ACHN (cell line): ENCODE results near the gene FKBP1B.
A peak's percentile ranks its signal among the peaks of the same experiment; 100 is the strongest.
"Not testable (repeated sequence)": the region's sequence is repeated elsewhere in the genome, so short reads cannot be mapped to it uniquely, and the experiment has no call there.

Experiments used
- DNase-seq: peaks from one replicate; pipeline ENCODE4 v3.0.0-alpha.2; 2015
- in situ Hi-C: cut with HindIII; loops from 2 replicates; pipeline ENCODE4 v1.10.0; 2017; ENCODE audit warnings: low sequenced_read_pairs, low pct_ligation_motif_present, low pct_unique_long_range_greater_than_20kb

The FKBP1B gene

DNA sequence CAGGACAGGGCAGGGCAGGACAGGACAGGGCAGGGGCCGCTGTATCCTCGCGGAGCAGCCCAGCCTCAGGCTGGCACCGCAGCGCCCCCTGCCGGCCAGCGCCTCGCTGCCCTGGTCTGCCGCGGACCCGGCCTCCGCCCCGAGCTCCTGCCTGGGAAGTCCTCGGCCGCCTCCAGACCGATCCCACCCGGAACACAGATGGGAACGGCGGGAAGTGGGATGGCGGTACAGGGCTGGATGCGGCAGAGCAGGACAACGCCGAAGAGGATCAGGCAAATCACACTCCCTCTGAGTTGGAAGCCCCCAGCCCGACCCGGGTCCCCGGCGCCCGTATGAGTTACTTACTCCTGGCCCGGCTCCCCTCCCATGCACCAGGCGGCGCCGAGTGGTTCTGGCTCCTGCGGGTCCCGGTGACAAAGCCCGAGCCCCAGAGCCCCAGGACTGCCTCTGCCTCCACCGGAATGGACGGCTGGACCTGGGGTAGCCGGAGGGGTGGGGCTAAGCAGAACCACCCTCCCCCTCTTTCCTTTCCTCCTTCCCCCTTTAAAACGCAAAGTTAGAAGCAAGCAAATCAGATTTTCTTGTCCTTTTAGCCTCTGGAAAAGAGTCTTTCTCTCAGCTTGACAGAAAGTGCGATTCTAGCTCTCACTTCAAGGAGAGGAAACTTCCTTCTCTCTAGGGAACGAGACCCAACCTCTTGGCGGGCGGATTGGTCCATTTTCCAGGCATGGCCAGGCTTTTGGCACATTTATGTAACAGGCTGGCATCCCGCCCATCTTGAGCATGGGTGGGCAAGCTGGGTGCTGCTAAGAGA is 35.1 kb downstream of the FKBP1B start, which contains the start of gene TP53I3:
TSS of gene TP53I3 (minus strand) at position 449 of the 814 bp plus-strand sequence. CDS start 508 bp downstream, outside the sequence.
- peak; percentile 90 for DNase-seq
- in situ Hi-C loops, result no loop called here

- in situ Hi-C loops, result no loop called here
These were observed 35.6 kb downstream of the FKBP1B start for GRCh38 chr2:24085200-24085489.

GRCh38 chr2:24086241-24086640 is 36.7 kb downstream of the FKBP1B start:
- in situ Hi-C loops, result no loop called here
- DNase-seq, result no peak

More at GRCh38 chr2:24085200-24085489, 35.6 kb downstream of the FKBP1B start:
- DNase-seq, result no peak

DNA sequence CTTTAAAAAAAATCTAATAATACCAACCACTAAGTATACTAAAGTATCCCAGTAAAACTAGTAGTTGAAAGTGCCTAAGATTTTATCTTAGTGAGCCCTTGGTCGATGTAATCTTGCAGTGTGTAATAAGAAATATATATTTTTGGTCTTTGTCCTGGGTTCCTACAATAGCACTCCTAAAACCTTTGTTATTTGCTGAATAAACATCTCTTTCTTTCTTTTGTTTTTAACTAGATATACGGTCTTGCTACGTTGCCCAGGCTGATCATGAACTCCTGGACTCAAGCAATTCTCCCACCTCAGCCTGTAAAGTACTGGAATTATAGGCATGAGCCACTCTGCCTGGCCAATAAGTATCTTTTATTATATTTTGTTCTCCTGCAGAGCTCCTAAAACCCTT is 37.5 kb downstream of the FKBP1B start:
- in situ Hi-C loops, result no loop called here

GRCh38 chr2:24088821-24089359 is 39.3 kb downstream of the FKBP1B start:
- no peak for DNase-seq

More for the DNA sequence above, 37.5 kb downstream of the FKBP1B start:
- no peak for DNase-seq

GRCh38 chr2:24093270-24093669 is 43.7 kb downstream of the FKBP1B start:
- in situ Hi-C loops, DNase-seq: not testable (repeated sequence)

More at GRCh38 chr2:24088821-24089359, 39.3 kb downstream of the FKBP1B start:
- in situ Hi-C loops, result no loop called here

GRCh38 chr2:24095171-24095677 is 45.7 kb downstream of the FKBP1B start:
- in situ Hi-C loops, DNase-seq: not testable (repeated sequence)

- DNase-seq, in situ Hi-C loops: not testable (repeated sequence)
These were observed 51.2 kb downstream of the FKBP1B start for GRCh38 chr2:24100732-24101131.

DNA sequence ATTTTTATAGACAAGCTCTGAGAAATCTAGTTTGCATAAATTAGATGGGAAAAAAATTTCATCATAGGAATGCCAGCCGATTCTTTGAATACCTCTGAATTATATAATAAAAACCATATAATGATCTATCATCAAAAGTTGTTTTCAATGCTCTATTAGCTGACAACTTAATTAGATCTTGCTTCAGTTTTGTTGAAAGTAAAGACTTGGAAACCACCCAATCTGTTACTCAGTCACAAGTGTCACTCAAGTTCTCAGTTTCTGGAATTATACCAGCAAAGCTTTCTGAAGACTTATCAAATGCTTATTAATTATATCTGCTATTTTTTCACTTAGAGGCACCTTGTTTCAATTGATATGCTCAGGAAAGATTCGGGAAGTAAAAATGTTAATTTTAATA is 52.5 kb downstream of the FKBP1B start:
- no peak for DNase-seq
- in situ Hi-C loops, result no loop called here

- in situ Hi-C loops, result no loop called here
- no peak for DNase-seq
These were observed 53.1 kb downstream of the FKBP1B start for GRCh38 chr2:24102677-24103076.

- in situ Hi-C loops, result no loop called here
- DNase-seq, result no peak
These were observed 54.6 kb downstream of the FKBP1B start for GRCh38 chr2:24104110-24104650.

DNA sequence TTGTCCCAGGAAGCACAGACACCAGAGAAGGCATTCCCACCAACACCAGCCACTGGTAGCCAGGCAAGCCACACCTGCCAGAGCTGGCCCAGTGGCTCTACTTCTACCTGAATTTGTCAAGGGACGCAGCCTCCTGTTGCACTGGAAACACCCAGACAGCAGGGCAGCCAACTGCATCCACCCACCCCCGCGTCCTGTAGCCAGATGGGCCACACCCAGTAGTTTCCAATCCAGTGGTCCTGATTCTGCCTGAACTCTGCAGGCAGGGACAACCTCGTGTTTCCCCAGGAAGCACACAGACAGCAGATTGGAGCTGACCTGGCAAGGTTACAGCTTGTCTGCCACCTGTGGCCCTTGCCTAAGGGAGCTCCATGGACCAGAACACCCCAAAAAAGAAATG is 55.4 kb downstream of the FKBP1B start:
- in situ Hi-C loops, result no loop called here
- DNase-seq, result no peak

DNA sequence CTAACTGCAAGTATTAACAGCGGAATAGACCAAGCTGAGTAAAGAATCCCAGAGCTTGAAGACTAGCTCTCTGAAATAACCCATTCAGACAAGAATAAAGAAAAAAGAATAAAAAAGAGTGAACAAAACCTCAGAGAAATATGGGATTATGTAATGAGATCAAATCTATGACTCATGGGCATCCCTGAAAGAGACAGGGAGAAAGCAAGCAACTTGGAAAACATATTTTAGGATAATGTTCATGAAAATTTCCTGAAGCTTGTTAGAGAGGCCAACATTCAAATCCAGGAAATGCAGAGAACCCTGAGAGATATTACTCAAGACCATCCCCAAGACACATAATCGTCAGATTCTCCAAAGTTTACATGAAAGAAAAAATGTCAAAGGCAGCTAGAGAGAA is 56.3 kb downstream of the FKBP1B start:
- in situ Hi-C loops, result no loop called here
- DNase-seq, result no peak

DNA sequence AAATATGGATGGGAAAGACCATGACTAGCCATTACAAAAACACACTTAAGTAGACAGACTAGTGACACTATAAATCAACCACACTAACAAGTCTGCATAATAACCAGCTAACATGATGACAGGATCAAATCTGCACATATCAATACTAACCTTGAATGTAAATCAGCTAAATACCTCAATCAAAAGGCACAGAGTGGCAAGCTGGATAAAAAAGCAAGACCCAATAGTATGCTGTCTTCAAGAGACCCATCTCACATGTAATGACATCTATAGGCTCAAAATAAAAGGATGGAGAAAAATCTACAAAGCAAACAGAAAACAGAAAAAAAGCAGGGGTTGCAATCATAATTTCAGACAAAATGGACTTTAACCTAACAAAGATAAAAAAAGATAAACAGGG is 57.2 kb downstream of the FKBP1B start:
- in situ Hi-C loops, result no loop called here
- DNase-seq, result no peak

DNA sequence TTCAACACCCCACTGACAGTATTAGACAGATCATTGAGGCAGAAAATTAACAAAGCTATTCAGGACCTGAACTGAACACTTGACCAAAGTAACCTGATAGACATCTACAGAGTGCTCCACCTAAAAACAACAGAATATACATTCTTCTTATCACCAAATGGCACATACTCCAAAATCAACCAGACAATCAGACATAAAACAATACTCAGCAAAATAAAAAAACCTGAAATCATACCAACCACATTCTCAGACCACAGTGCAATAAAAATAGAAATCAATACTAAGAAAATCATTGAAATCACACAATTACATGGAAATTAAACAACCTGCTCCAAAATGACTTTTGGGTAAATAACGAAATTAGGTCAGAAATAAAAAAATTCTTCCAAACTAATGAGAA is 57.8 kb downstream of the FKBP1B start:
- no peak for DNase-seq
- in situ Hi-C loops, result no loop called here

- in situ Hi-C loops, DNase-seq: not testable (repeated sequence)
These were observed 59.9 kb downstream of the FKBP1B start for GRCh38 chr2:24109431-24109830.

DNA sequence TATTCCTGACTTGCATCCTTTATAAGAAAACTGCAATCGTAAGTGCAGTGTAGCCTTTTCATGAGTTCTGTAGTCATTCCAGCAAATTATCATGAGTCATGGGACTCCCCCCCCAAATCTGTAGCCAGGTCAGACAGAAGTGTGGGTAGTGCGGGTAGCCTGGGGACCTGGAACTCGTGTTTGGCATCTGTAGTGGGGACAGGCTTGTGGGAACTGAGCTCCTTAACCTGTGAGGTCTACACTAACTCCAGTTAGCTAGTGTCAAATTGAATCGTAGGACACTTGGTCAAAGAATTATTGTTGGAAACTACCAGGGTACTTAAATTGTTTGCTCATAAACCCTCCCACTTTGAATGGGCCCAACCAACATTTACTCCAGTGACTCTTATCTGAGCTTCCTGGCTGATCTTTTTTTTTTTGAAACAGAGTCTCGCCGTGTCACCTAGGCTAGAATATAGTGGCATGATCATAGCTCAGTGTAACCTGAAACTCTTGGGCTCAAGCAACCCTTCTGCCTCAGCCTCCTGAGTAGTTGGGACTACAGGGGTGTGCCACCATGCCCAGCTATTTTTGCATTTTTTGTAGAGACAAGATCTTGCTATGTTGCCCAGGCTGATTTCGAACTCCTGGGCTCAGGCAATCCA is 61.2 kb downstream of the FKBP1B start:
- in situ Hi-C loops, result no loop called here
- no peak for DNase-seq

DNA sequence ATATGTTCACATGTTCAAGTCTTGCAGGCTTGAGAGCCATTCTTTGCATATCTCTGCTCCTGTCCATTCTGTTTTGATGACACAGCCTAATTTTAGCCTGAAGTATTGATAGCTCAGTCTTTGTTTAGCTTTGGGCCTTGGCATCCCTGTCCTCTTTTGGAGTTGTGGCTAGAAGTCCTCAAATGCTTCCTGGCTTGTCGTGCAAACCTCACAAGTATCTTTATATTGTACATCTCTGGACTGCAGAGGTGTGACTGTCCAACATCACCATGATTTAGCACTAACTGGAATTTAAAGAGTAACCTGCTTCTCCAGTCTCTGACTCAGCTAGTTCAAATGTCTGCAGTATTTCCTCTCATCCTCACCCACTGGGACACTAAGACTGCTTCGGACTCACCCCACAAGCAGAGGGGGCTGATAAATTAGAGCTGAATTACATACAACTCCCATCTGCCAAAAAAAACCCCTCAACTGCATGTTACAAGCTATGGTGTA is 61.9 kb downstream of the FKBP1B start:
- in situ Hi-C loops, result no loop called here
- DNase-seq, result peak; percentile 33
